Airway epithelial cell (primary cell): ENCODE results near the gene RBFOX2. TPM values are rescaled to one million over a fixed set of nuclear protein-coding genes. Genes with fewer than 3 reads are reported as not detected.

Experiments
- total RNA-seq: library from RNA; depleted of rRNA; stranded (reverse); fragments of >200 nt; gene quantifications from 2 replicates; pipeline ENCODE4 v1.2.3, GENCODE V29; 2015

The RBFOX2 gene
- 58.8 and 85.0 TPM in 2 replicates for total RNA-seq

GRCh38 chr22:36028646-36029405 lies at the start of gene RBFOX2:
Gene RBFOX2, minus strand, starts transcription at chr22:36028824. Its CDS starts 399 bp downstream, at chr22:36028425.

GRCh38 chr22:35717572-35717971 lies 311.1 kb downstream of the RBFOX2 start, which contains the start of gene APOL5:
Gene APOL5, plus strand, starts transcription at chr22:35717872. Its CDS starts 0 bp downstream, at chr22:35717872.

Other genes starting within 250 kb of the RBFOX2 start
- gene APOL3, start 131.9 kb upstream of the RBFOX2 start, total RNA-seq: not detected in 2 replicates
- gene APOL4, start 173.0 kb upstream of the RBFOX2 start, total RNA-seq: 0.56 and 0.65 TPM in 2 replicates
- gene APOL2, start 210.7 kb upstream of the RBFOX2 start, total RNA-seq: 9.7 and 13.3 TPM in 2 replicates
- 0.70 and 1.8 TPM in 2 replicates for gene APOL1, start 224.3 kb upstream of the RBFOX2 start, total RNA-seq